ENCODE results near the gene NT5C1A. TPM values are rescaled to one million over a fixed set of nuclear protein-coding genes. Genes with fewer than 3 reads are reported as not detected.

NT5C1A gene
- total RNA-seq, 1 donor: not detected

DNA sequence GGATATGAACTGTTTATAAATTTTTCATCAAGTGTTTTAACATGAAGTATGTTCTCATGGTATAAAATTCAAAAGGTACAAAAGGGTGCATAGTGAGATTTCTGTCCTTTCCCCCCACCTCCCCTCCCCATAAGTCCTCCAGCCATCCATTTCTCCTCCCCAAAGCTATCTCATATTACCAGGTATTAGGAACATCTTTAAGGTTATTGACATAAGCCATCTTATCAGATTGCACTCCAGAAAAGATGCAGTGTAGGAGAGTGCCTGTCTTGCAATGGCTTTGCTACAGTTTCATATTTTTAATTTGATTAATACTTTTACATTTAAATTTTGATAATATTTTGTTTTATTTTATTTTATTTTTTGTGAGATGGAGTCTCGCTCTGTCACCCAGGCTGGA lies 32.9 kb upstream of the NT5C1A start:
- no peak for DNase-seq (ENCODE audit: insufficient read length, low spot score, missing footprints)
- Histone ChIP-seq H3K4me1 (ENCODE audit: insufficient read depth, low read length) (peaks cover 8% of the 10 kb centered on the region), H3K27me3 (ENCODE audit: insufficient read depth, low read length) (peaks cover 38% of the 10 kb centered on the region), H3K4me2 (ENCODE audit: insufficient read depth, low read length) (no peak overlapping the region), H3K36me3 (ENCODE audit: insufficient read depth, low read length) (no peaks in the 10 kb centered on the region), H3K4me3 (ENCODE audit: insufficient read depth, low read length) (no peak overlapping the region), H2AFZ (ENCODE audit: low read length) (no peak overlapping the region), H3K79me2 (ENCODE audit: insufficient read depth, low read length) (no peaks in the 10 kb centered on the region), H3K27ac (ENCODE audit: low read depth, low read length) (no peak overlapping the region), H4K20me1 (ENCODE audit: insufficient read depth, low read length) (no peaks in the 10 kb centered on the region), H3K9me3 (ENCODE audit: low read depth, low read length) (no peaks in the 10 kb centered on the region)
- TF ChIP-seq, protein P1, sequence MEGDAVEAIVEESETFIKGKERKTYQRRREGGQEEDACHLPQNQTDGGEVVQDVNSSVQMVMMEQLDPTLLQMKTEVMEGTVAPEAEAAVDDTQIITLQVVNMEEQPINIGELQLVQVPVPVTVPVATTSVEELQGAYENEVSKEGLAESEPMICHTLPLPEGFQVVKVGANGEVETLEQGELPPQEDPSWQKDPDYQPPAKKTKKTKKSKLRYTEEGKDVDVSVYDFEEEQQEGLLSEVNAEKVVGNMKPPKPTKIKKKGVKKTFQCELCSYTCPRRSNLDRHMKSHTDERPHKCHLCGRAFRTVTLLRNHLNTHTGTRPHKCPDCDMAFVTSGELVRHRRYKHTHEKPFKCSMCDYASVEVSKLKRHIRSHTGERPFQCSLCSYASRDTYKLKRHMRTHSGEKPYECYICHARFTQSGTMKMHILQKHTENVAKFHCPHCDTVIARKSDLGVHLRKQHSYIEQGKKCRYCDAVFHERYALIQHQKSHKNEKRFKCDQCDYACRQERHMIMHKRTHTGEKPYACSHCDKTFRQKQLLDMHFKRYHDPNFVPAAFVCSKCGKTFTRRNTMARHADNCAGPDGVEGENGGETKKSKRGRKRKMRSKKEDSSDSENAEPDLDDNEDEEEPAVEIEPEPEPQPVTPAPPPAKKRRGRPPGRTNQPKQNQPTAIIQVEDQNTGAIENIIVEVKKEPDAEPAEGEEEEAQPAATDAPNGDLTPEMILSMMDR (IDR thresholded peaks at IDR 0.05; ENCODE audit: extremely low read depth, low read depth, low read length): no peak

DNA sequence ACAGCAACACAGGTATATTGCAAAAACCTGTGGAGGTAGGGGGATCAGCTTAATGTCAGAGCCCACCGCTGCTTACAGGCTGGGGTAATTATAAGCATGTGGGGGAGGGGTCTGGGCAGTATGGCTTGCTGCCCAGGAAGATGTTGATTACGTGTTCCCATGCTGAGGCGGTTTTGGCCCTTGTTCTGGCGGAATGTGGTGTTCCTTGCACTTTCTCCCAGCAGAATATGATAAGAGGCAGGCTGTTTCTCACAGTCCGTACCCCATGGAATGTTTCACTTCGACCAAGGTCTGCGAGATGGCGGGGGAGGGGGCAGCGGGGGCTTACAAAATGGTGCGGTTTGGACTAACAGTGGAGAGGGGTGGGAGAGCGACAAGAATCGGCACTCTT lies 29.1 kb upstream of the NT5C1A start:
- no peaks in the 10 kb centered on the region for H3K79me2 ChIP-seq (ENCODE audit: insufficient read depth, low read length)
- H3K27me3 ChIP-seq (ENCODE audit: insufficient read depth, low read length): peaks cover 47% of the 10 kb centered on the region
- H3K4me3 ChIP-seq (ENCODE audit: insufficient read depth, low read length): peak overlapping the region; percentile 54
- H2AFZ ChIP-seq (ENCODE audit: low read length): no peak overlapping the region
- H3K4me2 ChIP-seq (ENCODE audit: insufficient read depth, low read length): peak overlapping the region; percentile 58
- H3K9me3 ChIP-seq (ENCODE audit: low read depth, low read length): no peaks in the 10 kb centered on the region
- TF ChIP-seq, protein P1 (IDR thresholded peaks at IDR 0.05; ENCODE audit: extremely low read depth, low read depth, low read length): no peak
- H3K27ac ChIP-seq (ENCODE audit: low read depth, low read length): no peak overlapping the region
- H3K36me3 ChIP-seq (ENCODE audit: insufficient read depth, low read length): no peaks in the 10 kb centered on the region
- peaks cover 8% of the 10 kb centered on the region for H3K4me1 ChIP-seq (ENCODE audit: insufficient read depth, low read length)
- H4K20me1 ChIP-seq (ENCODE audit: insufficient read depth, low read length): no peaks in the 10 kb centered on the region
- DNase-seq (ENCODE audit: insufficient read length, low spot score, missing footprints): no peak

DNA sequence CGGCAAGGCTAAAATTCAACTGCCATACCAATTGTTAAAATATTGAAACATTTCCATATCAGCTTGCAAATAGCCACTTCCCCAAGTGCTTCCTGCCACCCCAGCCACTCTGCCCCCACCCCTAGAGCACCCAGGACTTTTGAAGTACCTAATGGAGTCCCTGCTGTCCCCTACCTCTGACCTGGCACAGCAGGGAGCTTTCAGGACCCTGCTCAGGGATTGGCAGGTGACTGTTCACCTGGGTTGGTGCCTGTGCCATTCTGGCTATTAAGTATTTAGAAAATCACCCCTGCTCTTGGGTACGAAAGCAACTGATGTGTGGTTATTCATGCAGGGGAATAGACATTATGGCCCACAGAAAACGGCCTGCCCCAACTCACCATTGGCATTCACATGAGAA lies 28.4 kb upstream of the NT5C1A start:
- H3K36me3 ChIP-seq (ENCODE audit: insufficient read depth, low read length): no peaks in the 10 kb centered on the region

DNA sequence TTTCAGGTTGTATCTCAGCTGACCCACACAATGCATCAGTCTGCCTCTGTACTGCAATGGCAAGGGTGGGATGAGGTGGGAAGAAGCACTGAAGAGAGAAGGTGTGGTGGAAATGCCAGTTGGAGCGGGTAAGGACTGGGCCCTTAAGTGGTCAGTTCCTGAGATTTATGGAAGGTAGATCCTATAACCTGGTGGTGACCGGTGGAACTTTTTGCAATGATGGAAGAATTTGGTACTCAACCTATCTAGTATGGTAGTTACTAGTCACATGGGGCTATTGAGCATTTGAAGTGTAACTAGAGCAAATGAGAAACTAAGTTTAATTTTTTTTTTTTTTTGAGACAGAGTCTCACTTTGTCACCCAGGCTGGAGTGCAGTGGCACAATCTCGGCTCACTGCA lies 27.5 kb upstream of the NT5C1A start:
- Histone ChIP-seq H2AFZ (ENCODE audit: low read length) (no peak overlapping the region), H3K9me3 (ENCODE audit: low read depth, low read length) (no peaks in the 10 kb centered on the region), H3K27ac (ENCODE audit: low read depth, low read length) (no peak overlapping the region), H3K36me3 (ENCODE audit: insufficient read depth, low read length) (no peaks in the 10 kb centered on the region), H3K79me2 (ENCODE audit: insufficient read depth, low read length) (no peaks in the 10 kb centered on the region), H3K4me2 (ENCODE audit: insufficient read depth, low read length) (no peak overlapping the region), H3K4me3 (ENCODE audit: insufficient read depth, low read length) (no peak overlapping the region), H4K20me1 (ENCODE audit: insufficient read depth, low read length) (no peaks in the 10 kb centered on the region), H3K27me3 (ENCODE audit: insufficient read depth, low read length) (peaks cover 55% of the 10 kb centered on the region), H3K4me1 (ENCODE audit: insufficient read depth, low read length) (peaks cover 8% of the 10 kb centered on the region)
- no peak for DNase-seq (ENCODE audit: insufficient read length, low spot score, missing footprints)
- TF ChIP-seq, protein P1 (IDR thresholded peaks at IDR 0.05; ENCODE audit: extremely low read depth, low read depth, low read length): no peak

More for the DNA sequence above, 28.4 kb upstream of the NT5C1A start:
- no peaks in the 10 kb centered on the region for H3K79me2 ChIP-seq (ENCODE audit: insufficient read depth, low read length)
- no peaks in the 10 kb centered on the region for H3K9me3 ChIP-seq (ENCODE audit: low read depth, low read length)
- H3K27me3 ChIP-seq (ENCODE audit: insufficient read depth, low read length): peaks cover 50% of the 10 kb centered on the region
- DNase-seq (ENCODE audit: insufficient read length, low spot score, missing footprints): no peak
- H3K4me3 ChIP-seq (ENCODE audit: insufficient read depth, low read length): no peak overlapping the region
- H3K27ac ChIP-seq (ENCODE audit: low read depth, low read length): no peak overlapping the region
- TF ChIP-seq, protein P1 (IDR thresholded peaks at IDR 0.05; ENCODE audit: extremely low read depth, low read depth, low read length): no peak
- H3K4me2 ChIP-seq (ENCODE audit: insufficient read depth, low read length): no peak overlapping the region
- H3K4me1 ChIP-seq (ENCODE audit: insufficient read depth, low read length): peaks cover 8% of the 10 kb centered on the region
- no peaks in the 10 kb centered on the region for H4K20me1 ChIP-seq (ENCODE audit: insufficient read depth, low read length)
- no peak overlapping the region for H2AFZ ChIP-seq (ENCODE audit: low read length)

Measured in osteoblast (primary cell).